ENCODE data around the gene KSR2.
"Not testable (repeated sequence)": the region's sequence is repeated elsewhere in the genome, so short reads cannot be mapped to it uniquely, and the experiment has no call there.

Gene KSR2

GRCh38 chr12:117818400-117818799, 150.4 kb downstream of the KSR2 start:
- no peak for DNase-seq

DNA sequence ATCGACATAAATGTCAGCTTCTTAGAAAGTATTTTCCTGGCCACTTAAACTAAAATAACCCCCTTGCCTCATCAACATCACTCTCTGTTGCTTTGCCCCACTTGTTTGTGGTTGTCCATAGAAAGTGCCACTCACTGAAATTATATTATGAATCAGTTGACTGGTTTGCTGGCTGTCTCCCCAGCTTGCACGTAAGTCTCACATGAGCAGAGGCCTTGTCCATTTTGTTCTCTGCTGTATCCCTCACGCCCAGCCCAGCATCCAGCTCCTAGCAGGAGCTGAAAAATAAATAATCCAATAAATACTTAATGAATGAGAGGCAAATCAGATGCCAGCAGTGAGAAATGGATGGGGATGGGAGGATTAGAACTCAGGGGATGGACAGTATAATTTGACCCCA, 159.3 kb downstream of the KSR2 start:
- no peak for DNase-seq

DNA sequence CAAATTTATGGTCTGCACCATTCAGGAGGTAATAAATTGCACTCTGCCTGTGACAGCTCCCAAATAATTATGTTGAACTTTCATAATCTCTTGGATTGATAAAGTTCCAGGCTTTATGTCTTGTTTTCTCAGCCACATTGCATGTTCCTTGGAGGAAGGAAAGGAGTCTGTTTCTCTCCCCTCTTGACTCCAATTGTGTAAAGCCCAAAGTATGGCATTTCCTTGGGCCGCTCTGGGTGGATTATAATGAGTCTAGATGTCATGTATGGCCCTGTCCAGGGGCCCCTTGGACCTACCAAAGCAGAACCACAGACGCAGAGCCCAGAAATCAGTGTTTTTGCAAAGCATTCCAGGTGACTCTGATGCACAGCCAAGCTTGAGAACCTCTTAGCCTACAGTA, 160.8 kb downstream of the KSR2 start:
- DNase-seq, result no peak

DNA sequence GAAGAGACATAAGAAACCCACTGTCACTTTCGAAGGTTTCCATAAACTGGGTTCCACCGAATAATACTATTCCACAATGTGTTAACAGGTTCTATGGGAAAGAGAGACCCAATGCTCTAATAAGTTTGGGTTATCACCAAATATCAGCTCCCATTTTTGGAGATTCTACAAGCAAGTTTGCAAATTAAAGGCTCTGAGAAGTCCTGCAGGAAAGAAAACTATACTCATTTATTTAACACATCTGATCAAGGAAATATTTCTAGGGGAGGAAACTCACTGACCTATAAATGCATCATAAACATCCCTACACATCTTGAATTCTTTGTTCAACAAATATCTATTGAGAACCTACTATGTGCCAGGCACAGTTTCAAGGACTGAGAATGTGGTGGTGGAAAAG, 161.4 kb downstream of the KSR2 start:
- DNase-seq, result no peak

GRCh38 chr12:117805865-117806264, 162.9 kb downstream of the KSR2 start:
- DNase-seq, result no peak

- DNase-seq, result no peak
These were observed 165.8 kb downstream of the KSR2 start for GRCh38 chr12:117803001-117803400.

DNA sequence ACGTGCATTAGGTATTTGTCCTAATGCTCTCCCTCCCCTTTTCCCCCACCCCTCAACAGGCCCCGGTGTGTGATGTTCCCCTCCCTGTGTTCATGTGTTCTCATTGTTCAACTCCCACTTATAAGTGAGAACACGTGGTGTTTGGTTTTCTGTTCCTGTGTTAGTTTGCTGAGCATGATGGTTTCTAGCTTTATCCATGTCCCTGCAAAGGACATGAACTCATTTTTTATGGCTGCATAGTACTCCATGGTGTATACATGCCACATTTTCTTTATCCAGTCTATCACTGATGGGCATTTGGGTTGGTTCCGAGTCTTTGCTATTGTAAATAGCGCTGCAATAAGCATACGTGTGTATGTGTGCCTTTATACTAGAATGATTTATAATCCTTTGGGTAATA, 168.1 kb downstream of the KSR2 start:
- DNase-seq, result not testable (repeated sequence)

- no peak for DNase-seq
These were observed 171.6 kb downstream of the KSR2 start for GRCh38 chr12:117797202-117797601.

- DNase-seq, result no peak
These were observed 175.8 kb downstream of the KSR2 start for GRCh38 chr12:117792877-117793424.

DNA sequence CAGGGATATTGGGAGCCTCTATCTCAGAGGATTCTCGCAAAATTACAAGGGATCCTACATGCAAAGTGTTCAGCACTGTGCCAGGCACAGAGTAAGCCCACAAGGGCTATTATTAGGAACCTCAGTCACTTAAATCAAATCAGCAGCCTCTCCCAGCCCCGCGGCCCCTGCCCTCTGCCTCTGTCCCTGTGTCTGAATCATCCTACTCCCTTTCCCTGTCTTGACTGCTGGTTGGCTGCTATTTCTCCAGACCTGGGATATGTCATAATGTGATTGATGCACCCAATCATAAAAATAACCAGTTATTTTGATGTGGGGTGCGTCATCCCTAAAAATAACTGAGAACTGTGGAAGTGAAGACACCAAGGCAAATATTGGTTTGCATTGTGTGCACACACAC, 176.3 kb downstream of the KSR2 start:
- DNase-seq, result no peak

GRCh38 chr12:117790948-117791347, 177.8 kb downstream of the KSR2 start:
- no peak for DNase-seq

GRCh38 chr12:117790198-117790597, 178.6 kb downstream of the KSR2 start:
- DNase-seq, result no peak

DNA sequence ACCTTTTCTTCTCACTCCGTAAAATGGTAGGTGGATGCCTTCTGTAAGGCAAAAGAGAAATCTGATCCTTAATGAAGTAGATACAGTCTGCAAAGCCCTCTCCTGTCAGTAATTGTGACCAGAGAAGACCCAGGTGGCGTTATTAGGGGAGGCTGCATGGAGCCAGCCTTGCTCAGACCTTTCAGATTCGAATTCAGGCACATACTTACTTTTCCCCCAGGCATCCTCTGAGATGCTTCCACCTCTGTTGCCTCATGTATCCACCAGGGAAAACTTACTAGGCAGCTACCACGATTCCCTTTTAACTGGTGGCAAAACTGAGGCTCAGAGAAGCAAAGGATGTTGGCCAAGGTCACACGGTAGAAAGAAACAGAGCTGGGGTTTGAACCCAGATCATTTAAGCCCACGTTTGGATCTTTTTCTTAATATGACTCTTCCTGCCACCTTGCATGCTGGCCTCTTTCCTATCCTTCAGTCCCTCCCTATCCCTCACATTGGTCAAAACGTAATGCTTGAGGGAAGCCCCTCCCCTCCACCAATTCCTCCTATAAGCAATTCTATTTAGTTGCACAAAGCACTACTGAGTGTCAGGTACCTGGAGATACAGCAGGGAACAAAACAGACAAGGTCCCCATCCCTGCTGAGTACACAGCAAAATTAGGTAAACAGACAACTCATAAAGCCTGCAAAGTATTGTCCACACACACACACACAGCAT, 179.4 kb downstream of the KSR2 start:
- no peak for DNase-seq

GRCh38 chr12:117778656-117779055, 190.1 kb downstream of the KSR2 start:
- DNase-seq, result no peak

DNA sequence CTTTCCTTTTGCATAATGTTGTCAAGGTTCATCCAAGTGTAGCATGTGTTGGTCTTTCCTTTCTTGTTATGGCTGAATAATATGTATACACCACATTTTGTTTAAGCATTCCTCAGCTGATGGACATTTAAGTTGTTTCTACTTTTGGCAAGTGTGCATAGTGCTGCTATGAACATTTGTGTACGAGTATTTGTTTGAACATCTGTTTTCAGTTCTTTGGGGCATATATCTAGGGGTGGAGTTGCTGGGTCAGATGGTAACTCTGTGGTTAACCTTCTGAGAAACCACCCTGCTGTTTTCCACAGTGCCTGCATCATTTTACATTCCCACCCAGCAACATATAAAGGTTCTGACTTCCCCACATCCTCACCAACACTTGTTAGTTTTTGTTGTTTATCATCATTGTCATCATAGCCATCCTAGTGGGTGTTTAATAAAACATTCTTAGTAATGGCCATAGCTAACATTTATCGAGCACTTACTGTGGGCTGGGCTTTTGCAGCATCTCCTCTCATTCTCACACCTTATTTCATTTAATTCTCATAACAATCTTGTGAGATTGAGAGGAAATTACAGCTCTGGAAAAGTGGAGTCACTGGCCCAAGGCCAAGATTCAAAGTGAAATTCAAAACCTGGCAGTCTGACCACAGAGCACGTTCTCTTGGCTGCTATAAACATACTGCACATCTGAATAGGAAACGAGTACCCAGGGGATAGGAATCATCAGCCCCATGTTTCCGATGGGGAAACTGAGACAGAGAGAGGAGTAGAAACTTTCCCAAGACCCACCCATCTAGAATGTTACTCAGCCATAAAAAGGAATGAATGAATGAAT, 193.6 kb downstream of the KSR2 start:
- DNase-seq, result peak; percentile 20

DNA sequence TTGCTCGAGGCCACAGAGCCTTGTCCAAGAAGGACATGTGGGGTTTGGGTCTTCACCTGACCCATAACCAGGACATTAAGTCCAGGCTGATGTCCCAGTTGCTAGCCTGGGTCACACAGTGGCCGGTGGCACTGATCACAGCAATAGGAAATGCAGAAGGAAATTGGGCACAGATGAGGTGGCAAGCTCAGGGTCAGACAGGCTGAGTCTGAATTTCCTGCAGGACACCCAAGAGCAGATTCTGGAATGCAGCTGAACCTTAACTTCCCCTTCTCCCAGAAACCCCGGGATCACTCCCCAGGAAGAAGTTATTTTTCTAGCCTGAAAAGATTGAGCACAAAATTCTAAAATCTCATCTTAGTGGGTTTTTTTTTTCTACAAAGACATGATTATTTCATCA, 199.9 kb downstream of the KSR2 start:
- no peak for DNase-seq

GRCh38 chr12:117766008-117766407, 202.8 kb downstream of the KSR2 start:
- no peak for DNase-seq

DNA sequence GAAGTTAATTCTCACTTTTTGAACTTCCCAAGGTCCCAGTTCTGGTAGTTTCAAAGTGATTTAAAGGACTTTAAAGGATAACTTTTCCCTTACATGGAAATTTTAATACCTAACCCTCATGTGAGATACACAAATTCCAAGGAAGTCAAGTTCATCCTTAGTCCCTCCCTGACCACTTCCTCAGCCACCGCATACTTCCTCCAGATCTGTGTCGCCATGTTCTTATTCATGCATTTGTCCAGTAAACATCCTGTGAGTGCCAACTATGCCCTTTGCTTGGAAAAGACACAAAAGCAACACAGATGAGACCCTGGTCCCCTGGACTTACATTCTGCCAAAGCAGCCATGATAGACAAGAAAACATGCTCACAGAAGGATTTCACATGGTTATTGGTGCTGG, 206.6 kb downstream of the KSR2 start:
- no peak for DNase-seq

DNA sequence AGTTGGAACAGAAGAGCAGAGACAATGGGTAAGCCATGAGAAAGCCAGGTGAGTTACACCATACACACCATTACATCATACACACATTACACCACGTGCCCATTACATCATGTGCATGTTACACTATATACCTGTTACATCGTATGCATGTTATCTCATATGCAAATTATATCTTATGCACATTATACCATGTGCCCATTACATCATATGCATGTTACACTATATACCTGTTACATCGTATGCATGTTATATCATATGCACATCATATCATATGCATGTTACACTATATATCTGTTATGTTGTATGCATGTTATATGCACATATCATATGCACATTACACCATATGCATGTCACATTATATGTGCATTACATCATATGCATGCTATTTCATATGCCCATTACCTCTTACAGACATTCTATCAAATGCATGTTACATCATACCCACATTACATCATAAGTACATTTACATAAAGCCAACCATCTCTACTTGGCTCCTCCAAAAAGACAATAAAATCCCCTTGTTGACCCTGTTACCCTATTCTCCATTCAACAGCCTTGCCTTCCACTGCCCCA, 207.2 kb downstream of the KSR2 start:
- DNase-seq, result no peak

- DNase-seq, result no peak
These were observed 207.8 kb downstream of the KSR2 start for GRCh38 chr12:117760990-117761389.

- no peak for DNase-seq
These were observed 218.1 kb downstream of the KSR2 start for GRCh38 chr12:117750657-117751056.

- DNase-seq, result no peak
These were observed 219.4 kb downstream of the KSR2 start for GRCh38 chr12:117749431-117749830.

DNA sequence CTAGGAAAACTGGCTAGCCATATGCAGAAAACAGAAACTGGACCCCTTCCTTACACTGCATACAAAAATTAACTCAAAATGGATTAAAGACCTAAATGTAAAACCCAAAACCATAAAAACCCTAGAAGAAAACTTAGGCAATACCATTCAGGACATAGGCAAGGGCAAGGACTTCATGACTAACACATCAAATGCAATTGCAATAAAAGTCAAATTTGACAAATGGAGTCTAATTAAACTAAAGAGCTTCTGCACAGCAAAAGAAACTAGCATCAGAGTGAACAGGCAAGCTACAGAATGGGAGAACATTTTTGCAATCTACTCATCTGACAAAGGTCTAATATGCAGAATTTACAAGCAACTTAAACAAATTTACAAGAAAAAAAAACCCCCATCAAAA, 222.4 kb downstream of the KSR2 start:
- not testable (repeated sequence) for DNase-seq

DNA sequence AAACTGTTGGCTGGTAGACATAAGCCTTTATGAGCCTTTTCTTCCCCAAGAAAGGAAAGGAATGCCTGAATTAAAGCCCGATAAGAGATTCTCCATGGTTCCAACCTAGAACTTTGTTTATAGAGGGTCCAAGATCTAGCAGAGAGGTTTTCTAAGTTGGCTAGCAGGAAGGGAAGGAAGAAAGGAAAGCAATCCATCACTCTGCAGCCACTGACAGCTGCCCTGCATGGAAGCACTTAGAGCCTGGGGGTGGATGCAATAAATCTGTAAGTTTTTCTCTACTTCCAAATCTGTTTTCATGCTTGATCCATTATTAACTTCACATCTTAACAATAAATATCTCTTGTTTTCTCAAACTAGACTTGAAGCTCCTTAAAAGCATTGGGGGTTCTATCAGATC, 224.4 kb downstream of the KSR2 start:
- no peak for DNase-seq

All from right hindlimb (tissue), 1 donor.